Measurements from ENCODE around the gene CAMK1.

Gene CAMK1

GRCh38 chr3:9793161-9793781, 23.5 kb upstream of the CAMK1 start:
- no peak for DNase-seq (ENCODE audit: low read depth in 3 of 3)

- DNase-seq (ENCODE audit: low read depth in 3 of 3), result peak; percentile 77 to 91 (median 84)
Observed at GRCh38 chr3:9792405-9793160, 22.8 kb upstream of the CAMK1 start, which contains the start of the genes ARPC4 and TADA3. TSS of gene ARPC4 (plus strand) at chr3:9793082. CDS start at chr3:9793122, 40 bp downstream. TSS of gene TADA3 (minus strand) at chr3:9792473. CDS start at chr3:9791466, 1,007 bp downstream.

DNA sequence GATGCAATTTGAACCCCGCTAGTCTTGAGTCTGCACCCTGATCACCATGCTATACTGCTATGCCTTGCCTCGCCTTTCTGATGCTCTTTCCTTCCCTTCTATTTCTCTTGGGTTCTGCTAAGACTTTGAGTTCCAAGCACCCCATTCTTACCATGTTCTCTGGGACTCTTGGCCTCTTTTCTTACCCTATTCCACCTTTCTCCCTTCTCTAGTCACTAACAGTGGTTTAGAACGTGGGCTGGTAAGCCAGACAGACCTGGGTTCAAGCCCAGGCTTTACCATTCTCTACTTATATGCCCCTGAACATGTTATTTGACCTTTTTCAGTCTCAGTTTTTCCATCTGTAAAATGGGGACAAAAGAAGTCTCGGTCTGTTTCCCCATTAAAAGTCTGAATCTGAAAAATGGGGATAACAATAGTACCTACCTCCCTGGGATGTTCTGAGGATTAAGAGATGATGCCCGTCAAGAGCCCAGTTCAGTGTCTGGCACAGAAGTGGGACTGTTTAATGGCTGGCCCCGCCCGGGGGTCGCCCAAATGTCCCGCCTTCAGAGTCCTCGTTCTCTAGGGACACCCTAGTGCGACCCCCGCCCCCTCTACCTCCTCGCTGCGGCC, 22.1 kb upstream of the CAMK1 start:
- no peak for DNase-seq (ENCODE audit: low read depth in 3 of 3)

DNA sequence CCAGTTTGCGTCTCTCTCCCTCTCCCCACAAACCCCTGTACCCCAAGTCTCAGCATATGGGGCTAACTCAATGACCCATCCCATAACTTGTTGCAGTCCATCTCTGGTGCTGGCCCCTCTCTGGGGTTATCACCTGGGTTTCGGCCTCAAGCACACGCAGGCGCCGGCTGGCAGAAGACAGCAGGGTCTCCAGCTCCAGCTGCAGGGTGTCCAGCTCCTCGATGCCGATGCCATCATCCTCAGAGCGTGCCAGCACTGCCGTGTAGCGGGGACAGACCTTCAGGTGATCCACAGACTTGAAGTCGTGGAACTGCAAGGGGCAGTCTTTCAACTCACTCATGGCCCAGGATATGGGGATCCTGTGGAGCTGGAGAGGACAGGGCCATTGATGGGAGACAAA, 21.4 kb upstream of the CAMK1 start:
- DNase-seq (ENCODE audit: low read depth in 3 of 3), result no peak

- DNase-seq (ENCODE audit: low read depth in 3 of 3), result peak in 1 of 3 experiments; percentile 25
Observed at GRCh38 chr3:9787714-9788113, 18.0 kb upstream of the CAMK1 start.

DNA sequence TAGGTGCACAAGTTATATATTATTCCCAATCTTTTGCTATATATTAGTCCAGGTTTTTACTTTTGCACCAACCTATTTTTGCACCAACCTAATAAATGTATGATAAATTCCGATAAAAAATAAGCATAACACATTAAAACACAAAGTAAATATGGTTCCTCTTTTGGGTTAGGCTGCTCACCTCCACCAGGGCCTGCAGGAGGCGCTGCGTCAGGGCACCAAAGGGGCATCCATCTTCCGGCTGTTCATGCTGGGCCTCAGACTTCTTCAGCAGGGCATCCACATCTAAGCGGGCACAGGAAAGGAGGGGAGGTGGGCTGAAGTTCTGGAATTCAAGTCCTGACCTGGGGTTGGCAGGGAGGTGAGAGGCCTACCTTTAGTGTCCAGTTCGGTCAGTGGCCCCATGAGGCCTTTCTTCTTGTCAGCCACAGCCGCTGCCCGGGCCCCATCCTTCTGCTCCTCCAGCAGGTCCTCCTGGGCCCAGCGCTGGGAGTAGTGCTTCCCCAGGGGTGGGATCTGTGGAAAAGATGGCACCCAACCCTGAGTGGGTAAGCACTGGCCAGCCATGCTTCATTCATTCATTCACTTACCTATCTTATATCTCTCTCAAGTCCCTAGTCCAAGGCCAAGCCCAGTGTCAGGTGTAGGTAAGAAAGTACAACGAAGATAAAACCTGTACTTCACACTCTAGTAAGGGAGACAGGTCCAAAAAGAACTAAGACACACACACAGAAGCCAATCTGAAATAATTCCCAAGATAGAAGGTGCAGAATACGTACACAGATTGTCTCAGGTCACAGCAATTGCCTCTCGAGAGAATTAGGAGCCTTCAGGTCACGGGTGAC, 17.3 kb upstream of the CAMK1 start:
- DNase-seq (ENCODE audit: low read depth in 3 of 3), result no peak

GRCh38 chr3:9786209-9786739, 16.5 kb upstream of the CAMK1 start:
- no peak for DNase-seq (ENCODE audit: low read depth in 3 of 3)

GRCh38 chr3:9785602-9786001, 15.9 kb upstream of the CAMK1 start:
- DNase-seq (ENCODE audit: low read depth in 3 of 3), result no peak

DNA sequence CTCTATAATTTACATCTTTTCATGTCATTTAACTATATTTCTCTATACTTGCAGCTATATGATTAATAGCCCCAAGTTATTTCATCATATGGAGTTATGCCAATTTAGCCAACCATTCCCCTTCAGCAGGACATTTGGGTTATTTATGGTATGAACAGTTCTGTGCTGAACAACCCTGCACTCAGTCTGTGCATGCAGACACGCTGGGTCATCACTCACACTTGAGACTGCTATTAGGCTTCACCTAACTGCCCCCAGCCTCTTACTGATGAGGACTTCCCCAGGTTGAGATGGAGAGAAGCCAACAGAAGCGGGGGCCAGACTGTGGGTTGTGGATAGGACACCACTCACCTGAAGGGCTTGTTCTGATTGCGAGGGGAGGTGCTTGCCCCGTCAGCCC, 15.2 kb upstream of the CAMK1 start:
- no peak for DNase-seq (ENCODE audit: low read depth in 3 of 3)

GRCh38 chr3:9783954-9784353, 14.2 kb upstream of the CAMK1 start:
- no peak for DNase-seq (ENCODE audit: low read depth in 3 of 3)

- no peak for DNase-seq (ENCODE audit: low read depth in 3 of 3)
Observed at GRCh38 chr3:9782770-9783169, 13.0 kb upstream of the CAMK1 start.

GRCh38 chr3:9781978-9782603, 12.3 kb upstream of the CAMK1 start:
- DNase-seq (ENCODE audit: low read depth in 3 of 3), result no peak

DNA sequence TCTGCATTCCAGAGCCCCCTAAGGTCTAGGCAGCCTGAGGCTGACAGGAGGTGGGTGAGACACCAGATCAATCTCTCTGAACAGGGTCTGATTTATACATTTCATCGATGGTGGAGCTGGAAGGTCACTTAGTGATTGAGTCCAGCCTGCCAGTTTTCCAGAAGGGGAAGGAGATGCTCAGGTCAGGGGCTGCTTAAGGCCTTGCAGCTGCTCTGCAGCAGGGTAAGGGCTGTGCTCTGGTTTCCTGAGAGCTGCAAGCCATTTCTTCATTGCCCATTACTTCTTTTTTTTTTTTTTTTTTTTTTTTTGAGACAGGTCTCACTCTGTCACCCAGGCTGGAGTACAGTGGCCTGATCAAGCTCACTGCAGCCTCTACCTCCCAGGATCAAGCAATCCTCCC, 11.8 kb upstream of the CAMK1 start:
- DNase-seq (ENCODE audit: low read depth in 3 of 3), result no peak

GRCh38 chr3:9780910-9781309, 11.2 kb upstream of the CAMK1 start:
- no peak for DNase-seq (ENCODE audit: low read depth in 3 of 3)

DNA sequence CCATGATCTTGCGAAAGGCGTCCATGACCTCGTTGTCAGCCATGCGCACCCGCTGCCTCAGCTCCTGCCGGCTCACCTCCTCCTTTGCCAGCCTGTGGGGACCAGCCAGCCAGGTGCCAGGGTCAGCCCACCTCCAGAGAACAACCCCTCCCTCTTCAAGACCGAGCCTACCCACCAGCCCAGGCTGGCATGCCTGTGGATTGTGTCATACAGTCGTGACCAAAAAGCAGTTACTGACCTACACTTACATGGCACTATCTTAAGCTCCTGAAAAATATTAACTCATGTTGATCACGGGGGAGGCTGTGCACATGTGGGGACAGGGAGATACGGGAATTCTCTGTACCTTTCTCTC, 10.7 kb upstream of the CAMK1 start:
- DNase-seq (ENCODE audit: low read depth in 3 of 3), result no peak

GRCh38 chr3:9779721-9780457, 10.1 kb upstream of the CAMK1 start:
- DNase-seq (ENCODE audit: low read depth in 3 of 3), result peak in 1 of 3 experiments; percentile 29

GRCh38 chr3:9779075-9779593, 9.4 kb upstream of the CAMK1 start:
- no peak for DNase-seq (ENCODE audit: low read depth in 3 of 3)

DNA sequence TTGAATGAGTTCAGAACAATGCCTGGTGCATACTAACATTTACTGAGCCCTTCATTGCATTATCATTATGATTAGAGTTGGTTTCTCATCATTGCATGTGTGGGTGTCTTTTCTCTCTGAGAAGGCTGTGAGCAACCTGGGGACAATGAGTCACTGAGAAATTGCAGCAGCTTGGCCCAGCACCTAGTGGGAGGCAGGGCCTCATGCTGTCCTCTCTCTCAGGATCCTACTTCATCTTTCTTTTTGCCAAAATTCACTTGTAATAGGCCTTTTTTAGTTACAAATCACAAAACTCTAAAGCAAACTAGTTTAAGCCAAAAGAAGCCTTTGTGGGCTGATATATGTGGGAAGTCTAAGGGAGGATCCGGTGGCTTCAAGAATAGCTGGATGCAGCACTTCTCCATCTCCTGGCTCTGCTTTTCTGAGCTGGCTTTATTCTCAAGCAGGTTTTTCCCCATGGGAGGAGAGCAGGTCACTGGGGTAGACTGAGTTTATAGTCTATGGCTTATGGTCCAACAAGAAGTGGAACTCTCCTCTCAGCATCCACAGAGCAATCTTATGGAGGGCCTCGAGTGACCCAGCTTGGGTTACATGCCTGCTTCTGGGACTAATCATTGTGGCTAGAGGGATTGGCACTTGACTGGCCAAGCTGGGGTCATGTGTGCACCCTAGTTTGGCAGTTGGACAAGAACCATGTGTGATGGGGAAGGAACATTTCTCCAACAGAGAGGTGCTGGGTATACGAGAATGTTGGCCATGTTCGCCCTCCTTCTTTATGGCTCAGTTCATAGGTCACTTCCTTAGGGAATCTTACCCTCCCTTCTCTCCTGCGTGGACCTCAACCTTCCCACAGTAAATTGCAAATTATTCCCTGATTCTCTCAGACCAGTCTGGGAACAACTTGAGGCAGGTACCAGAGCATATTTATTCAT, 8.7 kb upstream of the CAMK1 start:
- DNase-seq (ENCODE audit: low read depth in 3 of 3), result peak; percentile 49 to 68 (median 58)

DNA sequence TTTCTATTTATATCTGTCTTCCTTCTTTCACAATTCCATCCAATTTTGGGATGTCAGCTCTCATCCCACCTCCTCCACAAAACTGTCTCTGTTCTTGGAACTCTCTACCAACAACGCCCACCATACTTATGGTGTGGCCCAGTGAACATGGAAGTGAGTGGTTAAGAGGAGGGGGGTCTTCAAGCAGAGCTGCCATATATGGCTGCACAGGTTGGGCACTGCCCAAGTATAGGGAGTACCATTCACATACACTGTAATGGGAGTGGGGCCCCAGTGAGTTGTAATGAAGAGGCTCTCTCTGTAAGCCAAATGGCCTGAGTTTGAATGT, 7.9 kb upstream of the CAMK1 start:
- DNase-seq (ENCODE audit: low read depth in 3 of 3), result no peak
